ENCODE results near the gene LRRC57. TPM values are rescaled to one million over a fixed set of nuclear protein-coding genes. Genes with fewer than 3 reads are reported as not detected.
A peak's percentile ranks its signal among the peaks of the same experiment; 100 is the strongest.

Gene LRRC57
- total RNA-seq, 2 donors from 2014 or later, result 14.6 to 19.3 TPM

GRCh38 chr15:42549741-42550392 is 1.3 kb upstream of the LRRC57 start:
- no peaks in the 10 kb centered on the region for H3K9me3 Mint-ChIP-seq
- Histone ChIP-seq H3K36me3 (ENCODE audit: control insufficient read depth, insufficient read depth, low read length) (peaks cover 8% of the 10 kb centered on the region), H3K27me3 (ENCODE audit: control insufficient read depth, insufficient read depth, low read length, poor library complexity, severe bottlenecking) (no peaks in the 10 kb centered on the region), H3K27ac (ENCODE audit: low read depth, low read length) (no peak overlapping the region), H3K4me1 (ENCODE audit: control insufficient read depth, insufficient read depth, low read length) (no peaks in the 10 kb centered on the region), H3K9me3 (ENCODE audit: control insufficient read depth, low read length) (no peaks in the 10 kb centered on the region), H3K4me3 (ENCODE audit: low read length) (peak overlapping the region; percentile 100), H3K9ac (ENCODE audit: extremely low read depth, low read length, poor library complexity, severe bottlenecking) (no peak overlapping the region)
- H3K4me3 Mint-ChIP-seq, result peak overlapping the region; percentile 97
- peaks cover 4% of the 10 kb centered on the region for H3K36me3 Mint-ChIP-seq (ENCODE audit: low read depth)
- no peak overlapping the region for H3K27ac Mint-ChIP-seq
- DNase-seq, result no peak
- TF ChIP-seq, protein P1, sequence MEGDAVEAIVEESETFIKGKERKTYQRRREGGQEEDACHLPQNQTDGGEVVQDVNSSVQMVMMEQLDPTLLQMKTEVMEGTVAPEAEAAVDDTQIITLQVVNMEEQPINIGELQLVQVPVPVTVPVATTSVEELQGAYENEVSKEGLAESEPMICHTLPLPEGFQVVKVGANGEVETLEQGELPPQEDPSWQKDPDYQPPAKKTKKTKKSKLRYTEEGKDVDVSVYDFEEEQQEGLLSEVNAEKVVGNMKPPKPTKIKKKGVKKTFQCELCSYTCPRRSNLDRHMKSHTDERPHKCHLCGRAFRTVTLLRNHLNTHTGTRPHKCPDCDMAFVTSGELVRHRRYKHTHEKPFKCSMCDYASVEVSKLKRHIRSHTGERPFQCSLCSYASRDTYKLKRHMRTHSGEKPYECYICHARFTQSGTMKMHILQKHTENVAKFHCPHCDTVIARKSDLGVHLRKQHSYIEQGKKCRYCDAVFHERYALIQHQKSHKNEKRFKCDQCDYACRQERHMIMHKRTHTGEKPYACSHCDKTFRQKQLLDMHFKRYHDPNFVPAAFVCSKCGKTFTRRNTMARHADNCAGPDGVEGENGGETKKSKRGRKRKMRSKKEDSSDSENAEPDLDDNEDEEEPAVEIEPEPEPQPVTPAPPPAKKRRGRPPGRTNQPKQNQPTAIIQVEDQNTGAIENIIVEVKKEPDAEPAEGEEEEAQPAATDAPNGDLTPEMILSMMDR (conservative IDR thresholded peaks at IDR 0.05), result no peak
- H3K27me3 Mint-ChIP-seq (ENCODE audit: insufficient read depth), result no peaks in the 10 kb centered on the region
- peaks cover 14% of the 10 kb centered on the region for H3K4me1 Mint-ChIP-seq
- 80 to 84% methylated on average over 7 to 10 of the region's 12 CpGs for WGBS, 2 experiments (ENCODE audit: insufficient coverage in 1 of 2, insufficient read length in 1 of 2)

DNA sequence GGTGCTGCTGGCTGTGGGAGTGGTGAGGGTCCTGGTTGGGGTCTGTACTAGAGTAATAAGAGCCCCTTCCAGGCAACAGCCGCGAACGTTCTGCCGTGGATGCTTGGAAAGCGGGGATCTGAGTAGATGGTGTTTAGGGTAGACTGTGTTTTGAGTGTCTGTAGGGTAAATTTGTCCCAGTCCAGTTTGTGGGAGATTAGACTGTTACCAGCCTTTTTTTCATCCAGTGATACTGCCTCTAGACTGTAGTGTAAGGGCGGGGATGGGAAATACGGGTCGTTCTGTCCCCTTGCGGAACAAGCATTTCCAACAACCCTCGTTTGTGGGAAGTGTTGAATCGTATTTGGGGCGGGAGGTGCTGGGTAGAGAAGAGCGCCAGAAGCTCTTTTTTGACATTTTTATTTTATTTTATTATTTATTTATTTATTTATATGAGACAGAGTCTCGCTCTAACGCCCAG is 469 bp upstream of the LRRC57 start:
- 0% methylated on average over 12 of the region's 15 CpGs; no CpG with 5 or more reads in 1 of the 2 experiments for WGBS, 2 experiments (ENCODE audit: insufficient coverage in 1 of 2, insufficient read length in 1 of 2)
- no peaks in the 10 kb centered on the region for H3K9me3 ChIP-seq (ENCODE audit: control insufficient read depth, low read length)
- H3K4me3 ChIP-seq (ENCODE audit: low read length), result peak overlapping the region; percentile 100
- Mint-ChIP-seq H3K4me3 (peak overlapping the region; percentile 97), H3K4me1 (peaks cover 14% of the 10 kb centered on the region), H3K27me3 (ENCODE audit: insufficient read depth) (no peaks in the 10 kb centered on the region), H3K27ac (peak overlapping the region; percentile 97), H3K9me3 (no peaks in the 10 kb centered on the region), H3K36me3 (ENCODE audit: low read depth) (peaks cover 5% of the 10 kb centered on the region)
- peaks cover 12% of the 10 kb centered on the region for H3K36me3 ChIP-seq (ENCODE audit: control insufficient read depth, insufficient read depth, low read length)
- H3K4me1 ChIP-seq (ENCODE audit: control insufficient read depth, insufficient read depth, low read length), result no peaks in the 10 kb centered on the region
- H3K27ac ChIP-seq (ENCODE audit: low read depth, low read length), result peak overlapping the region; percentile 33
- no peaks in the 10 kb centered on the region for H3K27me3 ChIP-seq (ENCODE audit: control insufficient read depth, insufficient read depth, low read length, poor library complexity, severe bottlenecking)
- TF ChIP-seq, protein P1 (conservative IDR thresholded peaks at IDR 0.05), result no peak
- no peak for DNase-seq
- H3K9ac ChIP-seq (ENCODE audit: extremely low read depth, low read length, poor library complexity, severe bottlenecking), result peak overlapping the region; percentile 83

GRCh38 chr15:42547918-42548248 is 710 bp downstream of the LRRC57 start:
- H3K9me3 Mint-ChIP-seq, result no peaks in the 10 kb centered on the region
- Histone ChIP-seq H3K27me3 (ENCODE audit: control insufficient read depth, insufficient read depth, low read length, poor library complexity, severe bottlenecking) (no peaks in the 10 kb centered on the region), H3K4me3 (ENCODE audit: low read length) (peak overlapping the region; percentile 100), H3K9ac (ENCODE audit: extremely low read depth, low read length, poor library complexity, severe bottlenecking) (peak overlapping the region; percentile 83), H3K9me3 (ENCODE audit: control insufficient read depth, low read length) (no peaks in the 10 kb centered on the region), H3K4me1 (ENCODE audit: control insufficient read depth, insufficient read depth, low read length) (no peaks in the 10 kb centered on the region), H3K36me3 (ENCODE audit: control insufficient read depth, insufficient read depth, low read length) (peaks cover 21% of the 10 kb centered on the region), H3K27ac (ENCODE audit: low read depth, low read length) (no peak overlapping the region)
- DNase-seq, result no peak
- peak overlapping the region; percentile 97 for H3K27ac Mint-ChIP-seq
- H3K4me3 Mint-ChIP-seq, result peak overlapping the region; percentile 97
- H3K4me1 Mint-ChIP-seq, result peaks cover 14% of the 10 kb centered on the region
- no peaks in the 10 kb centered on the region for H3K27me3 Mint-ChIP-seq (ENCODE audit: insufficient read depth)
- 3 to 7% methylated on average over 6 to 9 of the region's 9 CpGs for WGBS, 2 experiments (ENCODE audit: insufficient coverage in 1 of 2, insufficient read length in 1 of 2)
- TF ChIP-seq, protein P1 (conservative IDR thresholded peaks at IDR 0.05), result no peak
- H3K36me3 Mint-ChIP-seq (ENCODE audit: low read depth), result peaks cover 8% of the 10 kb centered on the region
